Activated naive CD8-positive, alpha-beta T cell treated with anti-CD3 and anti-CD28 coated beads, Interleukin-2, amount 50 U/mL, for 24 hours (primary cell): Measurements from ENCODE around the gene ISG20.
A peak's percentile ranks its signal among the peaks of the same experiment; 100 is the strongest.

Experiments used
- ATAC-seq: fragments of 150-1000 bp; cut with Tn5 transposase; one replicate; pipeline ENCODE4 v1.10.0; 2021
- DNase-seq: peaks from one replicate; pipeline ENCODE4 v3.0.0; 2021
- H3K27ac Mint-ChIP-seq: one replicate; pipeline ENCODE4 v1.8.0; 2021; ENCODE audit warnings: mild to moderate bottlenecking, mixed read lengths
- H3K27me3 Mint-ChIP-seq: one replicate; pipeline ENCODE4 v1.8.0; 2021; ENCODE audit warnings: mixed read lengths
- H3K36me3 Mint-ChIP-seq: one replicate; pipeline ENCODE4 v1.8.0; 2021; ENCODE audit warnings: low read depth, mixed read lengths
- H3K4me1 Mint-ChIP-seq: one replicate; pipeline ENCODE4 v1.8.0; 2021; ENCODE audit warnings: mixed read lengths
- H3K4me3 Mint-ChIP-seq: one replicate; pipeline ENCODE4 v1.8.0; 2021; ENCODE audit warnings: mild to moderate bottlenecking, moderate library complexity, mixed read lengths
- H3K9me3 Mint-ChIP-seq: one replicate; pipeline ENCODE4 v1.8.0; 2021; ENCODE audit warnings: mixed read lengths

Gene ISG20

GRCh38 chr15:88661041-88661700, 22.4 kb downstream of the ISG20 start:
- Mint-ChIP-seq H3K4me1 (peaks cover 57% of the 10 kb centered on the region), H3K36me3 (no peaks in the 10 kb centered on the region), H3K27ac (no peak overlapping the region), H3K4me3 (no peak overlapping the region), H3K27me3 (no peaks in the 10 kb centered on the region), H3K9me3 (no peaks in the 10 kb centered on the region)
- ATAC-seq (no peak), DNase-seq (no peak)

GRCh38 chr15:88661761-88662556, 23.1 kb downstream of the ISG20 start:
- DNase-seq (no peak), ATAC-seq (no peak)
- H3K27me3 Mint-ChIP-seq = no peaks in the 10 kb centered on the region
- no peak overlapping the region for H3K27ac Mint-ChIP-seq
- H3K4me3 Mint-ChIP-seq = no peak overlapping the region
- H3K4me1 Mint-ChIP-seq = peaks cover 50% of the 10 kb centered on the region
- H3K9me3 Mint-ChIP-seq = no peaks in the 10 kb centered on the region
- H3K36me3 Mint-ChIP-seq = no peaks in the 10 kb centered on the region

- H3K36me3 Mint-ChIP-seq = no peaks in the 10 kb centered on the region
- no peak overlapping the region for H3K4me3 Mint-ChIP-seq
- ATAC-seq (no peak), DNase-seq (no peak)
- peaks cover 38% of the 10 kb centered on the region for H3K4me1 Mint-ChIP-seq
- no peaks in the 10 kb centered on the region for H3K9me3 Mint-ChIP-seq
- no peaks in the 10 kb centered on the region for H3K27me3 Mint-ChIP-seq
- no peak overlapping the region for H3K27ac Mint-ChIP-seq
Observed at GRCh38 chr15:88663141-88663621, 24.4 kb downstream of the ISG20 start.

- no peaks in the 10 kb centered on the region for H3K9me3 Mint-ChIP-seq
- H3K4me3 Mint-ChIP-seq = no peak overlapping the region
- peaks cover 28% of the 10 kb centered on the region for H3K4me1 Mint-ChIP-seq
- peak overlapping the region; percentile 12 for H3K27ac Mint-ChIP-seq
- DNase-seq (no peak), ATAC-seq (peak; percentile 89)
- no peaks in the 10 kb centered on the region for H3K36me3 Mint-ChIP-seq
- H3K27me3 Mint-ChIP-seq = peaks cover 5% of the 10 kb centered on the region
Observed at GRCh38 chr15:88664151-88664778, 25.4 kb downstream of the ISG20 start.

DNA sequence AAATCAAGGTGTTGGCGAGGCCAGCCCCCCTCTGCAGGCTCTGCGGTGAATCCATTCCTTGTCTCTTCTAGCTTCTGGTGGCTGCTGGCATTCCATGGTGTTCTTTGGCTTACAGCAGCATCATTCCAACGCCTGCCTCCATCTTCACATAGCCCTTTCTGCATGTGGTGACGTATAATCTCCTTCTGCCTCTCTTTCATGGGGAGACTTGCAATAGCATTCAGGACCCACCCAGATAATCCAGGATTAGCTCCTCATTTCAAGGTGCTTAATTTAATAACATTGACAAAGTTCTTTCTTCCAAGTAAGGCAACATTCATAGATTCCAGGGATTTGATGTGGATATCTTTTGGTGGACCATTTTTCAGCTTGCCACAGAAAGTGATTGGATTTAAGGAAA, 35.8 kb downstream of the ISG20 start:
- Mint-ChIP-seq H3K27ac (no peak overlapping the region), H3K27me3 (peaks cover 18% of the 10 kb centered on the region), H3K9me3 (peaks cover 4% of the 10 kb centered on the region), H3K4me1 (no peaks in the 10 kb centered on the region), H3K4me3 (no peak overlapping the region), H3K36me3 (no peaks in the 10 kb centered on the region)
- ATAC-seq = no peak
- DNase-seq = no peak

- H3K4me1 Mint-ChIP-seq = no peaks in the 10 kb centered on the region
- H3K4me3 Mint-ChIP-seq = no peak overlapping the region
- DNase-seq (no peak), ATAC-seq (no peak)
- H3K27ac Mint-ChIP-seq = no peak overlapping the region
- H3K27me3 Mint-ChIP-seq = peaks cover 7% of the 10 kb centered on the region
- no peaks in the 10 kb centered on the region for H3K9me3 Mint-ChIP-seq
- no peaks in the 10 kb centered on the region for H3K36me3 Mint-ChIP-seq
Observed at GRCh38 chr15:88678755-88679154, 39.9 kb downstream of the ISG20 start.

- DNase-seq = no peak
- ATAC-seq = no peak
- Mint-ChIP-seq H3K4me1 (no peaks in the 10 kb centered on the region), H3K27ac (no peak overlapping the region), H3K9me3 (no peaks in the 10 kb centered on the region), H3K4me3 (no peak overlapping the region), H3K27me3 (peaks cover 2% of the 10 kb centered on the region), H3K36me3 (no peaks in the 10 kb centered on the region)
Observed at GRCh38 chr15:88680241-88681001, 41.6 kb downstream of the ISG20 start.

- Mint-ChIP-seq H3K4me3 (no peak overlapping the region), H3K27me3 (peaks cover 4% of the 10 kb centered on the region), H3K27ac (no peak overlapping the region), H3K9me3 (no peaks in the 10 kb centered on the region), H3K4me1 (no peaks in the 10 kb centered on the region), H3K36me3 (no peaks in the 10 kb centered on the region)
- ATAC-seq = no peak
- no peak for DNase-seq
Observed at GRCh38 chr15:88681610-88682221, 42.9 kb downstream of the ISG20 start.

DNA sequence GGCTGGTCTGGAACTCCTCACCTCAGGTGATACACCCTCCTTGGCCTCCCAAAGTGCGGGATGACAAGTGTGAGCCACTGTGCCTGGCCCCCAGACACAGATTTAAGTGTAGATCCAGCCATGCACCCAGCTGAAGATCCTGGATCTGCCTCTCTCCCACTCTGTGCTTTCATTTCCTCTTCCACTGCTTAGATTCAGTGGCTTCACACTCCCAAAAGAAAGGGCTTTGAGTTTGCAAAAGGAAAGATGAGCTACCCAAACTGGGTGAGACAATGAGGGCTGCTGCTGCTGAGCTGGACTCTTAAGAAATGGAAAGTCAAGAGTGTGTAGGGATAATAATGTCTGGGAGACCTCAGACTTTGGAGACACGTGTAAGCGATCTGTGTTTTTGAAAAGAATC, 45.5 kb downstream of the ISG20 start:
- DNase-seq = no peak
- no peaks in the 10 kb centered on the region for H3K4me1 Mint-ChIP-seq
- H3K9me3 Mint-ChIP-seq = peaks cover 2% of the 10 kb centered on the region
- peaks cover 5% of the 10 kb centered on the region for H3K27me3 Mint-ChIP-seq
- no peak overlapping the region for H3K27ac Mint-ChIP-seq
- no peak overlapping the region for H3K4me3 Mint-ChIP-seq
- no peaks in the 10 kb centered on the region for H3K36me3 Mint-ChIP-seq
- ATAC-seq = no peak

DNA sequence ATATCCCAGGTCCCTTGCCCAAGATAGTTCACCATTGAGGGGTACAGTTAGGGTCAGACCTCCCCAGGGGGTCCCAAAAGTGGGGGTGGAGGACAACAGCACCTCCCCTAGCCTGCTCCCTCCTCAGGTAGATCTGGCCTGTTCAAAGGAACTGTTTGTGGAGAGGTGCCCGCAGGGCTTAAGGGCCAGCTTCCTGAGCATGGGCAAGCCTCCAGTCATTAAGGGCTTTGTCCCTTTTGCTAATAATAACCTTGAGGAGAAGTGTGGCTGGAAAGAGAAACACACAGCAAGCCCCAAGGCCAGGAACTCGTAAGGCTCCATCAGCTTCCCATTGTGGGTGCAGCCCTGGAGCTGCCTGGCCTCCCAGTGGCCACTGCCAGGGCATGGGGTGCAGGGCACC, 47.4 kb downstream of the ISG20 start:
- H3K36me3 Mint-ChIP-seq = no peaks in the 10 kb centered on the region
- no peak for DNase-seq
- no peak overlapping the region for H3K4me3 Mint-ChIP-seq
- peaks cover 8% of the 10 kb centered on the region for H3K27me3 Mint-ChIP-seq
- ATAC-seq = no peak
- no peaks in the 10 kb centered on the region for H3K4me1 Mint-ChIP-seq
- H3K9me3 Mint-ChIP-seq = peaks cover 5% of the 10 kb centered on the region
- no peak overlapping the region for H3K27ac Mint-ChIP-seq

DNA sequence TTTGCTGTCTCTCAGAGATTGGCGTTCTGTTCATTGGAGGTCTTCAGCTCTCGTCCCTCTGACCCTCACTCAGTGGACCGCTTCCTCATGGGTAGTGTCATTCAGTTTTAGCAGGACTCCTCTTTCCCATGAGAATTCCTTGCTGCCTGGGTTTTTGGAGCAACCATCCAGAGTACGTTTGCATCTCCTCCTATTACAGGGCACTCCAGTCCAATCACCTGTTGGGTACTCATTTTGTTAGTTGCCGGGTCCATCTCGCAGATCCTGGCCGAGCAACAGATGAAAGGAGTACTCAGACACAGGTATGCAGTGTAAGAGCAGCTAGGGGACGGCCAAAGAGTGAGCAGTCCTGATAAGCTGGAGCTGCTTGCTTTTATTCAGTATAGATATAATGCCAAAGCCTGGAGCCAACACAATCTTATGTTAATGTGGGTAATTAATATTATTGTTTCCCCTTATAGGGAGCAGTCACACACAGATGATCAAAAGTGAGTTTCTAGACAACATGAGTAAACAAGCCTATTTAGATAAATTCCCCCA, 49.6 kb downstream of the ISG20 start:
- no peak overlapping the region for H3K4me3 Mint-ChIP-seq
- H3K27ac Mint-ChIP-seq = no peak overlapping the region
- no peaks in the 10 kb centered on the region for H3K4me1 Mint-ChIP-seq
- no peaks in the 10 kb centered on the region for H3K36me3 Mint-ChIP-seq
- H3K27me3 Mint-ChIP-seq = peaks cover 10% of the 10 kb centered on the region
- DNase-seq (no peak), ATAC-seq (no peak)
- peaks cover 5% of the 10 kb centered on the region for H3K9me3 Mint-ChIP-seq

- Mint-ChIP-seq H3K4me3 (no peak overlapping the region), H3K27ac (no peak overlapping the region), H3K4me1 (no peaks in the 10 kb centered on the region), H3K36me3 (no peaks in the 10 kb centered on the region), H3K27me3 (peaks cover 10% of the 10 kb centered on the region), H3K9me3 (peaks cover 5% of the 10 kb centered on the region)
- ATAC-seq (no peak), DNase-seq (no peak)
Observed at GRCh38 chr15:88690331-88690730, 51.5 kb downstream of the ISG20 start.

DNA sequence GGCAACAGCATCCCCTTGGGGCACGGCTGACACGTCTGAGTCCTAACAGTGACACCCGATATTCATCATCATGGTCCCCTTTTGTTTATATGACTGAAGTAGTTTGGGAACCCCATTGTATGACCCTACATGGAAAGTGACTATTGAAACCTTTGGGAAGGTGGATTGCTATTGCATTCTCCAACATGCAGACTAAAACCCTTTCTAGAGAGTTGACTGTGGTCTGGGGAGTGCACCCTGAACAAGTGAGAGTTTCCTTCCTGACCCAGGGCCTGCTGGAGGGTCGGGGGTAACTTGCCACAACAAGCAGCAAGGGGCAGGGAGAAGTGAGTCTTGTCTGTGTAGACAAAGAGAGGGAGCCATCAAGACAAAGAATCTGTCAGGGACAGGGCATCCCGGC, 54.4 kb downstream of the ISG20 start:
- Mint-ChIP-seq H3K4me1 (no peaks in the 10 kb centered on the region), H3K27ac (no peak overlapping the region)
- no peak for ATAC-seq

DNA sequence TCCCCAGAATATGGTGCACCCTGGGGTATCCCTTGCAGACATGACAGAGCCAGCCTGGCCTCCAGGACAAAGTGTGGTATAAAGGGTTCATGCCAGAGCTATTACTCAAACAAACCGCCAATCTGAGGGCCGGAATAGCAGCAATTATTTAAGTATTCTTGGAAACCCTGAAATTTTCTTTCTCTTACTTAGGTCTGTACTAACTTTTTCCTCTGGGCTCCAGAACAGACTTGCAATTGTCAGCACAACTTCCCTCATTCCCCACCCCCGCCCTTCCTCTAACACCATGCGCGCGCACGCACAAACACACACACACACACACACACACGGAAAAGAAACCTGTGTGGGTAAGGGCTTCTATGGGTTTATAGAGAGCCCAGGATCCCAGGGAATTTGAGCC, 56.3 kb downstream of the ISG20 start:
- Mint-ChIP-seq H3K9me3 (no peaks in the 10 kb centered on the region), H3K27me3 (peaks cover 1% of the 10 kb centered on the region), H3K27ac (no peak overlapping the region), H3K4me3 (no peak overlapping the region), H3K4me1 (no peaks in the 10 kb centered on the region), H3K36me3 (no peaks in the 10 kb centered on the region)
- no peak for ATAC-seq
- no peak for DNase-seq

More for the DNA sequence above, 54.4 kb downstream of the ISG20 start:
- Mint-ChIP-seq H3K9me3 (peaks cover 5% of the 10 kb centered on the region), H3K36me3 (no peaks in the 10 kb centered on the region), H3K4me3 (no peak overlapping the region), H3K27me3 (peaks cover 8% of the 10 kb centered on the region)
- DNase-seq = no peak
